Adipose tissue (tissue), 3 donors: ENCODE results near the gene ATP6V1E1. TPM values are rescaled to one million over a fixed set of nuclear protein-coding genes. Genes with fewer than 3 reads are reported as not detected.
A peak's percentile ranks its signal among the peaks of the same experiment; 100 is the strongest.
"Not testable (repeated sequence)": the region's sequence is repeated elsewhere in the genome, so short reads cannot be mapped to it uniquely, and the experiment has no call there.

Source experiments
- H3K27ac ChIP-seq: one replicate; pipeline ENCODE4 v1.5.1; 2013; ENCODE audit warnings: low read depth, low read length
- WGBS, 3 donors: extraction: QIAGEN DNeasy Blood & Tissue Kit; methylation state at CpG; one replicate each; pipeline ENCODE4 v1.1.7; 2013; 5-methylcytosine and 5-hydroxymethylcytosine counted together
- polyA plus RNA-seq, 3 donors: library from polyadenylated mRNA; stranded (reverse); fragments of 200-250 nt; gene quantifications; one replicate each; pipeline ENCODE4 v1.2.3, GENCODE V29; 2013
- donor health status: healthy with polysubstance abuse.
- donor health status: Bipolar disorder and iron deficiency.
- donor health status: healthy.

The ATP6V1E1 gene
- polyA plus RNA-seq: 100 to 1,000 TPM in 2 of 3 donors, 10 to 100 TPM in 1; 48.5 to 149 (median 132) TPM

- WGBS, 3 donors: 0 to 1% (median 1%) methylated on average over 45 of the region's 45 CpGs
Measured at GRCh38 chr22:17628406-17629172, at the start of gene ATP6V1E1. Gene ATP6V1E1, minus strand, starts transcription at chr22:17628749. Its CDS starts 114 bp downstream, at chr22:17628635.

GRCh38 chr22:17675584-17675983 is 47.0 kb upstream of the ATP6V1E1 start:
- no peak overlapping the region for H3K27ac ChIP-seq
- 44 to 75% (median 56%) methylated on average over 1 of the region's 1 CpG for WGBS, 3 donors

More at GRCh38 chr22:17628406-17629172, at the start of gene ATP6V1E1:
- H3K27ac ChIP-seq: peak within 1 kb of the TSS; percentile 48

GRCh38 chr22:17674152-17674551 is 45.6 kb upstream of the ATP6V1E1 start:
- 91 to 97% (median 95%) methylated on average over 7 of the region's 7 CpGs for WGBS, 3 donors
- H3K27ac ChIP-seq: no peak overlapping the region

GRCh38 chr22:17672417-17672991 is 44.0 kb upstream of the ATP6V1E1 start:
- H3K27ac ChIP-seq: no peak overlapping the region
- 94 to 98% (median 94%) methylated on average over 2 of the region's 2 CpGs for WGBS, 3 donors

- 97 to 98% (median 98%) methylated on average over 10 of the region's 10 CpGs for WGBS, 3 donors
- H3K27ac ChIP-seq: not testable (repeated sequence)
Measured at GRCh38 chr22:17671521-17672092, 43.1 kb upstream of the ATP6V1E1 start.

GRCh38 chr22:17665854-17666253 is 37.3 kb upstream of the ATP6V1E1 start:
- WGBS, 3 donors: 45 to 82% (median 51%) methylated on average over 3 of the region's 3 CpGs

GRCh38 chr22:17665248-17665647 is 36.7 kb upstream of the ATP6V1E1 start:
- WGBS, 3 donors: 74 to 91% (median 75%) methylated on average over 3 of the region's 3 CpGs
- H3K27ac ChIP-seq: no peak overlapping the region

More at GRCh38 chr22:17665854-17666253, 37.3 kb upstream of the ATP6V1E1 start:
- no peak overlapping the region for H3K27ac ChIP-seq

- no peak overlapping the region for H3K27ac ChIP-seq
- WGBS, 3 donors: 92 to 97% (median 94%) methylated on average over 6 of the region's 6 CpGs
Measured at GRCh38 chr22:17664414-17665055, 36.0 kb upstream of the ATP6V1E1 start.

- no peak overlapping the region for H3K27ac ChIP-seq
- WGBS, 3 donors: 81 to 95% (median 88%) methylated on average over 10 of the region's 10 CpGs
Measured at GRCh38 chr22:17656870-17657395, 28.4 kb upstream of the ATP6V1E1 start.

- no peak overlapping the region for H3K27ac ChIP-seq
- 56 to 96% (median 60%) methylated on average over 3 of the region's 3 CpGs for WGBS, 3 donors
Measured at GRCh38 chr22:17655289-17655688, 26.7 kb upstream of the ATP6V1E1 start.

- WGBS, 3 donors: 39 to 64% (median 58%) methylated on average over 1 of the region's 1 CpG
- no peak overlapping the region for H3K27ac ChIP-seq
Measured at GRCh38 chr22:17648569-17648968, 20.0 kb upstream of the ATP6V1E1 start.

- no peak overlapping the region for H3K27ac ChIP-seq
- WGBS, 3 donors: 54 to 91% (median 67%) methylated on average over 5 of the region's 5 CpGs
Measured at GRCh38 chr22:17647991-17648390, 19.4 kb upstream of the ATP6V1E1 start.

- no peak overlapping the region for H3K27ac ChIP-seq
- 87 to 91% (median 89%) methylated on average over 5 of the region's 5 CpGs for WGBS, 3 donors
Measured at GRCh38 chr22:17647452-17647851, 18.9 kb upstream of the ATP6V1E1 start.

GRCh38 chr22:17642357-17642756 is 13.8 kb upstream of the ATP6V1E1 start:
- WGBS, 3 donors: 80 to 90% (median 84%) methylated on average over 4 of the region's 4 CpGs
- not testable (repeated sequence) for H3K27ac ChIP-seq

- 40 to 64% (median 46%) methylated on average over 3 of the region's 3 CpGs for WGBS, 3 donors
Measured at GRCh38 chr22:17641269-17641668, 12.7 kb upstream of the ATP6V1E1 start.

GRCh38 chr22:17639247-17639741 is 10.7 kb upstream of the ATP6V1E1 start:
- 2 to 8% (median 5%) methylated on average over 8 of the region's 8 CpGs for WGBS, 3 donors
- H3K27ac ChIP-seq: peak overlapping the region; percentile 96

More at GRCh38 chr22:17641269-17641668, 12.7 kb upstream of the ATP6V1E1 start:
- H3K27ac ChIP-seq: no peak overlapping the region

GRCh38 chr22:17638432-17639246 is 10.1 kb upstream of the ATP6V1E1 start, which contains the start of gene BCL2L13:
Gene BCL2L13, plus strand, starts transcription at chr22:17638757. Its CDS starts 16,955 bp downstream, at chr22:17655712.
- peak within 1 kb of the TSS; percentile 96 for H3K27ac ChIP-seq
- WGBS, 3 donors: 0 to 1% (median 0%) methylated on average over 68 to 70 of the region's 70 CpGs

- peak overlapping the region; percentile 96 for H3K27ac ChIP-seq
- WGBS, 3 donors: 1% methylated on average over 10 of the region's 10 CpGs
Measured at GRCh38 chr22:17638182-17638431, 9.6 kb upstream of the ATP6V1E1 start.
